ENCODE results near the gene BARX2.
A peak's percentile ranks its signal among the peaks of the same experiment; 100 is the strongest.

The BARX2 gene

GRCh38 chr11:129375751-129376657 lies at the start of gene BARX2:
Gene BARX2, plus strand, starts transcription at chr11:129375848. Its CDS starts 188 bp downstream, at chr11:129376036.
- DNase-seq: peak; percentile 72

- DNase-seq: no peak
These were observed 48.7 kb upstream of the BARX2 start for GRCh38 chr11:129326921-129327320.

GRCh38 chr11:129327708-129328107 lies 47.9 kb upstream of the BARX2 start:
- DNase-seq: peak; percentile 16

GRCh38 chr11:129328756-129329155 lies 46.9 kb upstream of the BARX2 start:
- DNase-seq: no peak

- peak; percentile 33 for DNase-seq
These were observed 44.4 kb upstream of the BARX2 start for GRCh38 chr11:129331217-129331616.

- DNase-seq: peak; percentile 99
These were observed 43.8 kb upstream of the BARX2 start for GRCh38 chr11:129331871-129332274.

- peak; percentile 29 for DNase-seq
These were observed 41.8 kb upstream of the BARX2 start for GRCh38 chr11:129333873-129334272.

GRCh38 chr11:129344301-129344940 lies 31.2 kb upstream of the BARX2 start:
- DNase-seq: peak; percentile 79

- DNase-seq: no peak
These were observed 28.7 kb upstream of the BARX2 start for GRCh38 chr11:129346916-129347315.

- no peak for DNase-seq
These were observed 26.8 kb upstream of the BARX2 start for GRCh38 chr11:129348813-129349212.

- DNase-seq: no peak
These were observed 23.0 kb upstream of the BARX2 start for GRCh38 chr11:129352676-129353075.

GRCh38 chr11:129354691-129355090 lies 21.0 kb upstream of the BARX2 start:
- no peak for DNase-seq

- no peak for DNase-seq
These were observed 15.9 kb upstream of the BARX2 start for GRCh38 chr11:129359748-129360147.

GRCh38 chr11:129364143-129364654 lies 11.4 kb upstream of the BARX2 start:
- peak; percentile 90 for DNase-seq

- DNase-seq: no peak
These were observed 9.8 kb upstream of the BARX2 start for GRCh38 chr11:129365816-129366215.

GRCh38 chr11:129366737-129367597 lies 8.7 kb upstream of the BARX2 start:
- DNase-seq: no peak

GRCh38 chr11:129368889-129369672 lies 6.6 kb upstream of the BARX2 start:
- peak; percentile 56 for DNase-seq

GRCh38 chr11:129370715-129371114 lies 4.9 kb upstream of the BARX2 start:
- DNase-seq: no peak

GRCh38 chr11:129372609-129373488 lies 2.8 kb upstream of the BARX2 start:
- peak; percentile 35 for DNase-seq

- peak; percentile 35 for DNase-seq
These were observed 2.1 kb upstream of the BARX2 start for GRCh38 chr11:129373489-129373953.

Measured in NCI-H69 (cell line).